GM23338 (cell line): ENCODE measurements around the gene HS3ST6. TPM values are rescaled to one million over a fixed set of nuclear protein-coding genes. Genes with fewer than 3 reads are reported as not detected.

Experiments
- ATAC-seq: fragments of 200-7000 bp; cut with Tn5 transposase; 3 replicates; pipeline ENCODE4 v1.9.1; 2020
- DNase-seq: peaks from one replicate; pipeline ENCODE4 v3.0.0-alpha.2; 2015; ENCODE audit warnings: low spot score
- H2AFZ ChIP-seq: fragments of 200-600 bp; sonication (generic); 2 replicates; pipeline ENCODE4 v1.8.0; 2016; ENCODE audit warnings: antibody characterized with exemption, mild to moderate bottlenecking, moderate library complexity
- H3F3A ChIP-seq: fragments of 200-600 bp; sonication (generic); replicated peaks from 2 replicates; pipeline ENCODE4 v1.8.0; 2017; ENCODE audit warnings: antibody characterized with exemption, mixed run types, low read depth
- H3K27ac ChIP-seq: fragments of 200-600 bp; sonication (generic); 2 replicates; pipeline ENCODE4 v1.6.1; 2016; ENCODE audit warnings: low read depth
- H3K27me3 ChIP-seq: fragments of 200-600 bp; sonication (generic); 2 replicates; pipeline ENCODE4 v1.8.0; 2016; ENCODE audit warnings: mild to moderate bottlenecking, mixed run types, moderate library complexity; ENCODE audit not compliant: insufficient read depth
- H3K36me3 ChIP-seq: fragments of 200-600 bp; sonication (generic); 2 replicates; pipeline ENCODE4 v1.8.0; 2016; ENCODE audit warnings: mild to moderate bottlenecking; ENCODE audit not compliant: insufficient read depth
- H3K4me1 ChIP-seq: fragments of 200-600 bp; sonication (generic); 2 replicates; pipeline ENCODE4 v1.8.0; 2016; ENCODE audit warnings: mild to moderate bottlenecking, moderate library complexity; ENCODE audit not compliant: insufficient read depth
- H3K4me2 ChIP-seq: fragments of 200-600 bp; sonication (generic); 2 replicates; pipeline ENCODE4 v1.7.1; 2017; ENCODE audit warnings: mixed run types
- H3K4me3 ChIP-seq: fragments of 200-600 bp; sonication (generic); 2 replicates; pipeline ENCODE4 v1.6.1; 2016; ENCODE audit warnings: mixed run types
- H3K79me2 ChIP-seq: fragments of 200-600 bp; sonication (generic); replicated peaks from 2 replicates; pipeline ENCODE4 v1.8.0; 2017; ENCODE audit warnings: mild to moderate bottlenecking; ENCODE audit not compliant: insufficient read depth
- H3K9me2 ChIP-seq: fragments of 200-600 bp; sonication (generic); 2 replicates; pipeline ENCODE4 v1.8.0; 2017; ENCODE audit not compliant: insufficient read depth
- H4K20me1 ChIP-seq: fragments of 200-600 bp; sonication (generic); replicated peaks from 2 replicates; pipeline ENCODE4 v1.8.0; 2017; ENCODE audit warnings: mild to moderate bottlenecking; ENCODE audit not compliant: insufficient read depth
- H3K27ac Mint-ChIP-seq: 2 replicates; pipeline ENCODE4 v1.8.0; 2020; ENCODE audit warnings: inconsistent platforms, mild to moderate bottlenecking, moderate library complexity, mixed read lengths
- H3K27me3 Mint-ChIP-seq: 3 replicates; pipeline ENCODE4 v1.8.0; 2022; ENCODE audit warnings: low read depth, mild to moderate bottlenecking, moderate library complexity, mixed read lengths, inconsistent platforms; ENCODE audit not compliant: insufficient read depth, poor library complexity
- H3K36me3 Mint-ChIP-seq: 3 replicates; pipeline ENCODE4 v1.8.0; 2021; ENCODE audit warnings: low read depth, mild to moderate bottlenecking, inconsistent platforms, moderate library complexity, mixed read lengths
- H3K4me1 Mint-ChIP-seq: 3 replicates; pipeline ENCODE4 v1.8.0; 2020; ENCODE audit warnings: mild to moderate bottlenecking, inconsistent platforms, mixed read lengths
- H3K4me3 Mint-ChIP-seq: 3 replicates; pipeline ENCODE4 v1.8.0; 2021; ENCODE audit warnings: moderate library complexity, mild to moderate bottlenecking, inconsistent platforms, mixed read lengths
- H3K9me3 Mint-ChIP-seq: 3 replicates; pipeline ENCODE4 v1.8.0; 2020; ENCODE audit warnings: moderate library complexity, mild to moderate bottlenecking, inconsistent platforms, mixed read lengths
- CREB1 ChIP-seq: fragments of 250-450 bp; sonication (Bioruptor Pico); IDR thresholded peaks from 2 replicates; pipeline ENCODE4 v1.5.0; 2020; ENCODE audit warnings: low read depth, mild to moderate bottlenecking, moderate library complexity
- CTCF ChIP-seq, 2 experiments: fragments of 200-600 bp in 1 of 2; sonication (generic) in 1 of 2; conservative IDR thresholded peaks; 2 replicates each; pipeline versions ENCODE4 v1.5.1 to v1.6.1; 2016 to 2017; ENCODE audit warnings: antibody characterized with exemption in 2 of 2, low read depth in 2 of 2, mild to moderate bottlenecking in 2 of 2, moderate library complexity in 1 of 2
- ETS1 ChIP-seq: IDR thresholded peaks from 2 replicates; pipeline ENCODE4 v1.6.1; 2016; ENCODE audit warnings: antibody characterized with exemption
- EZH2 ChIP-seq: fragments of 200-600 bp; sonication (generic); IDR thresholded peaks from one replicate; pipeline ENCODE4 v1.8.0; 2017; ENCODE audit warnings: antibody characterized with exemption, mild to moderate bottlenecking, low read depth; ENCODE audit not compliant: unreplicated experiment
- EZH2phosphoT487 ChIP-seq: fragments of 200-600 bp; sonication (generic); IDR thresholded peaks from one replicate; pipeline ENCODE4 v1.8.1; 2018; ENCODE audit warnings: antibody characterized with exemption; ENCODE audit not compliant: unreplicated experiment
- JUNB ChIP-seq: IDR thresholded peaks from one replicate; pipeline ENCODE4 v1.6.1; 2016; ENCODE audit warnings: antibody characterized with exemption; ENCODE audit not compliant: unreplicated experiment
- NANOG ChIP-seq: IDR thresholded peaks from 2 replicates; pipeline ENCODE4 v1.6.1; 2016; ENCODE audit warnings: antibody characterized with exemption, borderline replicate concordance
- POLR2AphosphoS5 ChIP-seq: IDR thresholded peaks from 2 replicates; pipeline ENCODE4 v1.6.1; 2016; ENCODE audit warnings: antibody characterized with exemption, low read depth
- STAT1 ChIP-seq: IDR thresholded peaks from one replicate; pipeline ENCODE4 v1.6.1; 2016; ENCODE audit warnings: antibody characterized with exemption; ENCODE audit not compliant: unreplicated experiment
- ZNF114 ChIP-seq: fragments of 250-450 bp; sonication (Bioruptor Pico); IDR thresholded peaks from 2 replicates; pipeline ENCODE4 v1.5.0; 2020; ENCODE audit warnings: mild to moderate bottlenecking, moderate library complexity
- ZNF331 ChIP-seq: fragments of 250-450 bp; sonication (Bioruptor Pico); IDR thresholded peaks from 2 replicates; pipeline ENCODE4 v1.5.0; 2020; ENCODE audit warnings: low read depth, mild to moderate bottlenecking, moderate library complexity
- ZNF462 ChIP-seq: fragments of 250-450 bp; sonication (Bioruptor Pico); IDR thresholded peaks from 2 replicates; pipeline ENCODE4 v1.5.0; 2020; ENCODE audit warnings: mild to moderate bottlenecking, moderate library complexity
- polyA plus RNA-seq: library from polyadenylated mRNA; unstranded; fragments of >200 nt; fragmentation: Nextera tagmentation; extraction: Ambion mirVana; gene quantifications from 2 replicates; pipeline ENCODE4 v1.2.1, GENCODE V29; 2016
- total RNA-seq: library from RNA; depleted of rRNA; stranded (reverse); fragments of >200 nt; shearing (Covaris generic); gene quantifications from 2 replicates; pipeline ENCODE4 v1.2.3, GENCODE V29; 2014

HS3ST6 gene
- total and polyA plus RNA-seq, 2 experiments from 2014 or later, result 0.21 TPM; not detected in 1

GRCh38 chr16:1903845-1904840 is 14.1 kb downstream of the HS3ST6 start:
- Histone ChIP-seq H3K9me2 (no peaks in the 10 kb centered on the region), H2AFZ (no peak overlapping the region), H3F3A (no peaks in the 10 kb centered on the region), H3K79me2 (no peaks in the 10 kb centered on the region), H3K27ac (no peak overlapping the region), H3K4me1 (peaks cover 3% of the 10 kb centered on the region; the same call in 1 of the 2 replicates), H3K36me3 (no peaks in the 10 kb centered on the region), H3K4me2 (no peak overlapping the region), H3K27me3 (no peaks in the 10 kb centered on the region), H3K4me3 (no peak overlapping the region), H4K20me1 (no peaks in the 10 kb centered on the region)
- Mint-ChIP-seq H3K4me3 (no peak overlapping the region), H3K4me1 (peaks cover 12% of the 10 kb centered on the region; the same call in 1 of the 3 replicates), H3K9me3 (no peaks in the 10 kb centered on the region), H3K36me3 (no peaks in the 10 kb centered on the region), H3K27me3 (peaks cover 16% of the 10 kb centered on the region), H3K27ac (no peak overlapping the region)
- TF ChIP-seq JUNB (no peak), ZNF114 (CRISPR knock-in tag) (no peak), ZNF462 (no peak), ZNF331 (CRISPR knock-in tag) (no peak), CREB1 (CRISPR knock-in tag) (no peak), NANOG (no peak), ETS1 (no peak), EZH2phosphoT487 (no peak), POLR2AphosphoS5 (no peak), EZH2 (no peak), STAT1 (no peak), CTCF (conservative IDR thresholded peaks at IDR 0.05; ENCODE audit: low read depth in 2 of 2) (no peak)
- no peak for ATAC-seq
- no peak for DNase-seq
